GM21390 (cell line): ENCODE measurements around the gene RCC2.
"Not testable (repeated sequence)": the region's sequence is repeated elsewhere in the genome, so short reads cannot be mapped to it uniquely, and the experiment has no call there.

ENCODE experiments used
- ATAC-seq: cut with Tn5 transposase; IDR thresholded peaks from one replicate; pipeline ENCODE4 v1.9.1; 2021; ENCODE audit not compliant: unreplicated experiment

The RCC2 gene

GRCh38 chr1:17422461-17422860, 17.0 kb downstream of the RCC2 start:
- ATAC-seq: no peak

- no peak for ATAC-seq
Observed at GRCh38 chr1:17420391-17420918, 19.0 kb downstream of the RCC2 start.

- ATAC-seq: no peak
Observed at GRCh38 chr1:17419626-17420328, 19.7 kb downstream of the RCC2 start.

- ATAC-seq: no peak
Observed at GRCh38 chr1:17416389-17416788, 23.1 kb downstream of the RCC2 start.

GRCh38 chr1:17414022-17414421, 25.5 kb downstream of the RCC2 start:
- ATAC-seq: no peak

- no peak for ATAC-seq
Observed at GRCh38 chr1:17412093-17412870, 27.2 kb downstream of the RCC2 start.

GRCh38 chr1:17409391-17409811, 30.1 kb downstream of the RCC2 start:
- ATAC-seq: no peak

GRCh38 chr1:17407786-17408514, 31.5 kb downstream of the RCC2 start:
- ATAC-seq: not testable (repeated sequence)

GRCh38 chr1:17406760-17407475, 32.6 kb downstream of the RCC2 start:
- not testable (repeated sequence) for ATAC-seq

- ATAC-seq: no peak
Observed at GRCh38 chr1:17405898-17406759, 33.3 kb downstream of the RCC2 start.

- ATAC-seq: no peak
Observed at GRCh38 chr1:17404820-17405219, 34.7 kb downstream of the RCC2 start.

- ATAC-seq: no peak
Observed at GRCh38 chr1:17404034-17404684, 35.3 kb downstream of the RCC2 start.

GRCh38 chr1:17403081-17403480, 36.4 kb downstream of the RCC2 start:
- ATAC-seq: no peak

GRCh38 chr1:17401841-17402240, 37.6 kb downstream of the RCC2 start:
- no peak for ATAC-seq

GRCh38 chr1:17400725-17401341, 38.6 kb downstream of the RCC2 start:
- ATAC-seq: no peak

- no peak for ATAC-seq
Observed at GRCh38 chr1:17397910-17398695, 41.4 kb downstream of the RCC2 start.

- ATAC-seq: no peak
Observed at GRCh38 chr1:17393230-17393629, 46.2 kb downstream of the RCC2 start.

- ATAC-seq: no peak
Observed at GRCh38 chr1:17392199-17392740, 47.2 kb downstream of the RCC2 start.
